GM12878 (cell line): Measurements from ENCODE around the gene SLC34A1. TPM values are rescaled to one million over a fixed set of nuclear protein-coding genes. Genes with fewer than 3 reads are reported as not detected.

Source experiments
- ELK1 ChIP-seq: IDR thresholded peaks from 2 replicates; pipeline ENCODE4 v1.6.1; 2012; ENCODE audit warnings: low read depth, low read length, improper control_type of control experiment
- EZH2 ChIP-seq: IDR thresholded peaks from 2 replicates; pipeline ENCODE4 v1.6.1; 2012; ENCODE audit warnings: low read depth, mild to moderate bottlenecking, control low read depth, inconsistent platforms, low read length, borderline replicate concordance; ENCODE audit not compliant: control insufficient read depth
- HDAC2 ChIP-seq: fragments of 200-600 bp; sonication (generic); IDR thresholded peaks from 2 replicates; pipeline ENCODE4 v1.6.1; 2017
- IRF4 ChIP-seq: IDR thresholded peaks from 2 replicates; pipeline ENCODE4 v1.6.1; 2011; ENCODE audit warnings: low read depth, low read length
- IRF5 ChIP-seq: fragments of 450-650 bp; IDR thresholded peaks from 2 replicates; pipeline ENCODE4 v1.6.1; 2017; ENCODE audit warnings: borderline replicate concordance
- JUND ChIP-seq: IDR thresholded peaks from 2 replicates; pipeline ENCODE4 v1.6.1; 2012; ENCODE audit warnings: low read depth, mild to moderate bottlenecking, low read length, improper control_type of control experiment, moderate library complexity
- KDM1A ChIP-seq: fragments of 200-600 bp; sonication (generic); IDR thresholded peaks from 2 replicates; pipeline ENCODE4 v1.6.1; 2016; ENCODE audit warnings: borderline replicate concordance
- LARP7 ChIP-seq: fragments of 450-650 bp; IDR thresholded peaks from 2 replicates; pipeline ENCODE4 v1.6.1; 2017; ENCODE audit warnings: mild to moderate bottlenecking
- POLR2AphosphoS2 ChIP-seq: IDR thresholded peaks from 2 replicates; pipeline ENCODE4 v1.6.1; 2011; ENCODE audit warnings: low read depth, mild to moderate bottlenecking, low read length, improper control_type of control experiment, moderate library complexity
- SIX5 ChIP-seq: IDR thresholded peaks from 2 replicates; pipeline ENCODE4 v1.6.1; 2011; ENCODE audit warnings: mild to moderate bottlenecking, low read depth, low read length, moderate library complexity; ENCODE audit not compliant: severe bottlenecking
- SREBF1 ChIP-seq: IDR thresholded peaks from 2 replicates; pipeline ENCODE4 v1.6.1; 2012; ENCODE audit warnings: mild to moderate bottlenecking, low read length
- ZNF384 ChIP-seq: IDR thresholded peaks from 2 replicates; pipeline ENCODE4 v1.6.1; 2012; ENCODE audit warnings: low read depth, mild to moderate bottlenecking, low read length, improper control_type of control experiment, borderline replicate concordance
- ZSCAN29 ChIP-seq: fragments of 450-650 bp; IDR thresholded peaks from 2 replicates; pipeline ENCODE4 v1.6.1; 2017; ENCODE audit warnings: mild to moderate bottlenecking, moderate library complexity
- polyA plus RNA-seq, 11 experiments: library from polyadenylated mRNA; depleted of rRNA in 4 of 11; unstranded in 6 of 11; stranded (reverse) in 5 of 11; fragments of >200 nt; fragmentation: Nextera tagmentation in 4 of 11; fragmentation: Illumina TruSeq in 1 of 11; extraction: Ambion mirVana in 4 of 11; extraction: Trizol in 1 of 11; gene quantifications; 1 replicate in 1 of 11; 2 replicates in 10 of 11; pipeline versions ENCODE4 v1.2.1 to v1.2.3, GENCODE V29; 2011 to 2016; ENCODE audit warnings: inconsistent platforms in 2 of 11, missing spikeins in 2 of 11, low read depth in 1 of 11
- total RNA-seq, 4 experiments: library from RNA; depleted of rRNA in 3 of 4; stranded (reverse); fragments of >200 nt in 3 of 4; fragmentation: Illumina TruSeq in 1 of 4; extraction: Trizol in 1 of 4; gene quantifications; 2 replicates each; pipeline versions ENCODE4 v1.2.1 to v1.2.3, GENCODE V29; 2013 to 2021
- TF ChIP-seq, protein P1 (sequence below): fragments of 450-650 bp; formaldehyde crosslinking; IDR thresholded peaks from 2 replicates; pipeline ENCODE4 v1.5.0; 2022; ENCODE audit warnings: mild to moderate bottlenecking, missing genetic modification characterization
- TF ChIP-seq, protein P2 (sequence below): fragments of 450-650 bp; IDR thresholded peaks from 2 replicates; pipeline ENCODE4 v1.6.1; 2016; ENCODE audit warnings: mild to moderate bottlenecking, moderate library complexity, borderline replicate concordance
- TF ChIP-seq, protein P3 (sequence below): IDR thresholded peaks from 2 replicates; pipeline ENCODE4 v1.6.1; 2011; ENCODE audit warnings: low read depth, low read length, improper control_type of control experiment, borderline replicate concordance
- TF ChIP-seq, protein P4 (sequence below): IDR thresholded peaks from 2 replicates; pipeline ENCODE4 v1.6.1; 2012; ENCODE audit warnings: low read depth, low read length, improper control_type of control experiment

SLC34A1 gene
- total and polyA plus RNA-seq, 10 of the 15 experiments (the other 5 are each of a cell fraction or from before 2014, with no cell fraction given), result 0.03 to 0.14 (median 0.09) TPM; not detected in 2

- TF ChIP-seq SIX5 (no peak), POLR2AphosphoS2 (no peak), ELK1 (no peak), ZSCAN29 (no peak), JUND (no peak), LARP7 (no peak), KDM1A (no peak), IRF4 (no peak), EZH2 (no peak), SREBF1 (no peak), HDAC2 (no peak), ZNF384 (no peak), IRF5 (no peak)
- TF ChIP-seq, protein P1, sequence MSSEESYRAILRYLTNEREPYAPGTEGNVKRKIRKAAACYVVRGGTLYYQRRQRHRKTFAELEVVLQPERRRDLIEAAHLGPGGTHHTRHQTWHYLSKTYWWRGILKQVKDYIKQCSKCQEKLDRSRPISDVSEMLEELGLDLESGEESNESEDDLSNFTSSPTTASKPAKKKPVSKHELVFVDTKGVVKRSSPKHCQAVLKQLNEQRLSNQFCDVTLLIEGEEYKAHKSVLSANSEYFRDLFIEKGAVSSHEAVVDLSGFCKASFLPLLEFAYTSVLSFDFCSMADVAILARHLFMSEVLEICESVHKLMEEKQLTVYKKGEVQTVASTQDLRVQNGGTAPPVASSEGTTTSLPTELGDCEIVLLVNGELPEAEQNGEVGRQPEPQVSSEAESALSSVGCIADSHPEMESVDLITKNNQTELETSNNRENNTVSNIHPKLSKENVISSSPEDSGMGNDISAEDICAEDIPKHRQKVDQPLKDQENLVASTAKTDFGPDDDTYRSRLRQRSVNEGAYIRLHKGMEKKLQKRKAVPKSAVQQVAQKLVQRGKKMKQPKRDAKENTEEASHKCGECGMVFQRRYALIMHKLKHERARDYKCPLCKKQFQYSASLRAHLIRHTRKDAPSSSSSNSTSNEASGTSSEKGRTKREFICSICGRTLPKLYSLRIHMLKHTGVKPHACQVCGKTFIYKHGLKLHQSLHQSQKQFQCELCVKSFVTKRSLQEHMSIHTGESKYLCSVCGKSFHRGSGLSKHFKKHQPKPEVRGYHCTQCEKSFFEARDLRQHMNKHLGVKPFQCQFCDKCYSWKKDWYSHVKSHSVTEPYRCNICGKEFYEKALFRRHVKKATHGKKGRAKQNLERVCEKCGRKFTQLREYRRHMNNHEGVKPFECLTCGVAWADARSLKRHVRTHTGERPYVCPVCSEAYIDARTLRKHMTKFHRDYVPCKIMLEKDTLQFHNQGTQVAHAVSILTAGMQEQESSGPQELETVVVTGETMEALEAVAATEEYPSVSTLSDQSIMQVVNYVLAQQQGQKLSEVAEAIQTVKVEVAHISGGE (CRISPR knock-in tag), result no peak
- TF ChIP-seq, protein P2, sequence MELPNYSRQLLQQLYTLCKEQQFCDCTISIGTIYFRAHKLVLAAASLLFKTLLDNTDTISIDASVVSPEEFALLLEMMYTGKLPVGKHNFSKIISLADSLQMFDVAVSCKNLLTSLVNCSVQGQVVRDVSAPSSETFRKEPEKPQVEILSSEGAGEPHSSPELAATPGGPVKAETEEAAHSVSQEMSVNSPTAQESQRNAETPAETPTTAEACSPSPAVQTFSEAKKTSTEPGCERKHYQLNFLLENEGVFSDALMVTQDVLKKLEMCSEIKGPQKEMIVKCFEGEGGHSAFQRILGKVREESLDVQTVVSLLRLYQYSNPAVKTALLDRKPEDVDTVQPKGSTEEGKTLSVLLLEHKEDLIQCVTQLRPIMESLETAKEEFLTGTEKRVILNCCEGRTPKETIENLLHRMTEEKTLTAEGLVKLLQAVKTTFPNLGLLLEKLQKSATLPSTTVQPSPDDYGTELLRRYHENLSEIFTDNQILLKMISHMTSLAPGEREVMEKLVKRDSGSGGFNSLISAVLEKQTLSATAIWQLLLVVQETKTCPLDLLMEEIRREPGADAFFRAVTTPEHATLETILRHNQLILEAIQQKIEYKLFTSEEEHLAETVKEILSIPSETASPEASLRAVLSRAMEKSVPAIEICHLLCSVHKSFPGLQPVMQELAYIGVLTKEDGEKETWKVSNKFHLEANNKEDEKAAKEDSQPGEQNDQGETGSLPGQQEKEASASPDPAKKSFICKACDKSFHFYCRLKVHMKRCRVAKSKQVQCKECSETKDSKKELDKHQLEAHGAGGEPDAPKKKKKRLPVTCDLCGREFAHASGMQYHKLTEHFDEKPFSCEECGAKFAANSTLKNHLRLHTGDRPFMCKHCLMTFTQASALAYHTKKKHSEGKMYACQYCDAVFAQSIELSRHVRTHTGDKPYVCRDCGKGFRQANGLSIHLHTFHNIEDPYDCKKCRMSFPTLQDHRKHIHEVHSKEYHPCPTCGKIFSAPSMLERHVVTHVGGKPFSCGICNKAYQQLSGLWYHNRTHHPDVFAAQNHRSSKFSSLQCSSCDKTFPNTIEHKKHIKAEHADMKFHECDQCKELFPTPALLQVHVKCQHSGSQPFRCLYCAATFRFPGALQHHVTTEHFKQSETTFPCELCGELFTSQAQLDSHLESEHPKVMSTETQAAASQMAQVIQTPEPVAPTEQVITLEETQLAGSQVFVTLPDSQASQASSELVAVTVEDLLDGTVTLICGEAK, result no peak
- TF ChIP-seq, protein P3, sequence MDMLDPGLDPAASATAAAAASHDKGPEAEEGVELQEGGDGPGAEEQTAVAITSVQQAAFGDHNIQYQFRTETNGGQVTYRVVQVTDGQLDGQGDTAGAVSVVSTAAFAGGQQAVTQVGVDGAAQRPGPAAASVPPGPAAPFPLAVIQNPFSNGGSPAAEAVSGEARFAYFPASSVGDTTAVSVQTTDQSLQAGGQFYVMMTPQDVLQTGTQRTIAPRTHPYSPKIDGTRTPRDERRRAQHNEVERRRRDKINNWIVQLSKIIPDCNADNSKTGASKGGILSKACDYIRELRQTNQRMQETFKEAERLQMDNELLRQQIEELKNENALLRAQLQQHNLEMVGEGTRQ, result no peak
- TF ChIP-seq, protein P4, sequence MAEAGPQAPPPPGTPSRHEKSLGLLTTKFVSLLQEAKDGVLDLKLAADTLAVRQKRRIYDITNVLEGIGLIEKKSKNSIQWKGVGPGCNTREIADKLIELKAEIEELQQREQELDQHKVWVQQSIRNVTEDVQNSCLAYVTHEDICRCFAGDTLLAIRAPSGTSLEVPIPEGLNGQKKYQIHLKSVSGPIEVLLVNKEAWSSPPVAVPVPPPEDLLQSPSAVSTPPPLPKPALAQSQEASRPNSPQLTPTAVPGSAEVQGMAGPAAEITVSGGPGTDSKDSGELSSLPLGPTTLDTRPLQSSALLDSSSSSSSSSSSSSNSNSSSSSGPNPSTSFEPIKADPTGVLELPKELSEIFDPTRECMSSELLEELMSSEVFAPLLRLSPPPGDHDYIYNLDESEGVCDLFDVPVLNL, result no peak
These were observed 21.4 kb upstream of the SLC34A1 start (continued) for GRCh38 chr5:177362610-177363507.
